ENCODE data around the gene AKR7A3.
A peak's percentile ranks its signal among the peaks of the same experiment; 100 is the strongest.

The AKR7A3 gene

GRCh38 chr1:19310061-19310460, 21.5 kb upstream of the AKR7A3 start:
- no peak overlapping the region for H3K23ac ChIP-seq (ENCODE audit: low read length in 2 of 2)
- no peak overlapping the region for H2BK15ac ChIP-seq (ENCODE audit: low read depth, poor library complexity, severe bottlenecking)
- H3K36me3 ChIP-seq (ENCODE audit: control insufficient read depth in 1 of 2, insufficient read depth in 2 of 2, low read depth in 1 of 2, low read length in 2 of 2): peaks cover 42 to 47% of the 10 kb centered on the region in 2 experiments
- H3K79me1 ChIP-seq (replicated peaks; ENCODE audit: low read length, poor library complexity, severe bottlenecking): peaks cover 48% of the 10 kb centered on the region
- no peak overlapping the region for H3K27ac ChIP-seq (ENCODE audit: low read length, poor library complexity, severe bottlenecking)
- H2BK120ac ChIP-seq (ENCODE audit: low read depth, low read length): no peak overlapping the region
- no peak overlapping the region for H3K4me2 ChIP-seq (ENCODE audit: low read length, poor library complexity, severe bottlenecking)
- H3K14ac ChIP-seq (ENCODE audit: low read length in 2 of 2): no peak overlapping the region
- no peak overlapping the region for H2BK5ac ChIP-seq (ENCODE audit: low read depth, low read length, poor library complexity, severe bottlenecking)
- no peak overlapping the region for H3K18ac ChIP-seq (ENCODE audit: low read depth in 1 of 2, low read length in 2 of 2)
- no peaks in the 10 kb centered on the region for H3K9me3 ChIP-seq (ENCODE audit: control insufficient read depth, low read length)
- H4K8ac ChIP-seq (ENCODE audit: low read length): no peak overlapping the region
- peak overlapping the region; percentile 70 for H3K9ac ChIP-seq (ENCODE audit: low read length)
- no peak overlapping the region for H2AK5ac ChIP-seq (ENCODE audit: low read length, severe bottlenecking)
- no peaks in the 10 kb centered on the region for H3K27me3 ChIP-seq (ENCODE audit: control insufficient read depth in 1 of 2, insufficient read depth in 1 of 2, low read length in 2 of 2)
- WGBS: 100% methylated on average over 7 of the region's 7 CpGs
- DNase-seq: no peak
- no peak overlapping the region for H4K91ac ChIP-seq (ENCODE audit: low read length)
- H3K4ac ChIP-seq (ENCODE audit: low read depth in 1 of 2, low read length in 2 of 2): no peak overlapping the region
- peaks cover 27% of the 10 kb centered on the region for H3K4me1 ChIP-seq (ENCODE audit: control insufficient read depth, insufficient read depth, low read depth, low read length)
- no peak overlapping the region for H2AFZ ChIP-seq (ENCODE audit: low read depth, low read length)
- no peak overlapping the region for H2BK12ac ChIP-seq (ENCODE audit: low read length in 2 of 2)
- no peak overlapping the region for H3K4me3 ChIP-seq (ENCODE audit: insufficient read depth in 1 of 2, low read depth in 1 of 2, low read length in 2 of 2)

GRCh38 chr1:19309123-19309813, 20.7 kb upstream of the AKR7A3 start:
- H3K4ac ChIP-seq (ENCODE audit: low read depth in 1 of 2, low read length in 2 of 2): no peak overlapping the region
- peak; percentile 93 for DNase-seq
- H3K4me2 ChIP-seq (ENCODE audit: low read length, poor library complexity, severe bottlenecking): no peak overlapping the region
- H3K36me3 ChIP-seq (ENCODE audit: control insufficient read depth in 1 of 2, insufficient read depth in 2 of 2, low read depth in 1 of 2, low read length in 2 of 2): peaks cover 45 to 54% of the 10 kb centered on the region in 2 experiments
- no peak overlapping the region for H3K23ac ChIP-seq (ENCODE audit: low read length in 2 of 2)
- H4K91ac ChIP-seq (ENCODE audit: low read length): no peak overlapping the region
- peak overlapping the region; percentile 70 for H3K9ac ChIP-seq (ENCODE audit: low read length)
- H2BK12ac ChIP-seq (ENCODE audit: low read length in 2 of 2): no peak overlapping the region
- H2BK120ac ChIP-seq (ENCODE audit: low read depth, low read length): no peak overlapping the region
- peaks cover 44% of the 10 kb centered on the region for H3K79me1 ChIP-seq (replicated peaks; ENCODE audit: low read length, poor library complexity, severe bottlenecking)
- H3K4me1 ChIP-seq (ENCODE audit: control insufficient read depth, insufficient read depth, low read depth, low read length): peaks cover 23% of the 10 kb centered on the region
- H3K4me3 ChIP-seq (ENCODE audit: insufficient read depth in 1 of 2, low read depth in 1 of 2, low read length in 2 of 2): no peak overlapping the region
- no peak overlapping the region for H2AK5ac ChIP-seq (ENCODE audit: low read length, severe bottlenecking)
- H3K27ac ChIP-seq (ENCODE audit: low read length, poor library complexity, severe bottlenecking): no peak overlapping the region
- no peak overlapping the region for H2AFZ ChIP-seq (ENCODE audit: low read depth, low read length)
- no peak overlapping the region for H4K8ac ChIP-seq (ENCODE audit: low read length)
- no peak overlapping the region for H3K18ac ChIP-seq (ENCODE audit: low read depth in 1 of 2, low read length in 2 of 2)
- H3K27me3 ChIP-seq (ENCODE audit: control insufficient read depth in 1 of 2, insufficient read depth in 1 of 2, low read length in 2 of 2): no peaks in the 10 kb centered on the region
- 94% methylated on average over 5 of the region's 6 CpGs for WGBS
- H3K14ac ChIP-seq (ENCODE audit: low read length in 2 of 2): no peak overlapping the region
- H2BK5ac ChIP-seq (ENCODE audit: low read depth, low read length, poor library complexity, severe bottlenecking): no peak overlapping the region
- no peaks in the 10 kb centered on the region for H3K9me3 ChIP-seq (ENCODE audit: control insufficient read depth, low read length)
- H2BK15ac ChIP-seq (ENCODE audit: low read depth, poor library complexity, severe bottlenecking): no peak overlapping the region

- H3K18ac ChIP-seq (ENCODE audit: low read depth in 1 of 2, low read length in 2 of 2): no peak overlapping the region
- H2BK15ac ChIP-seq (ENCODE audit: low read depth, poor library complexity, severe bottlenecking): no peak overlapping the region
- no peak overlapping the region for H4K8ac ChIP-seq (ENCODE audit: low read length)
- H4K91ac ChIP-seq (ENCODE audit: low read length): no peak overlapping the region
- no peak overlapping the region for H2BK120ac ChIP-seq (ENCODE audit: low read depth, low read length)
- no peak for DNase-seq
- peak overlapping the region; percentile 70 for H3K9ac ChIP-seq (ENCODE audit: low read length)
- H3K79me1 ChIP-seq (replicated peaks; ENCODE audit: low read length, poor library complexity, severe bottlenecking): peaks cover 37% of the 10 kb centered on the region
- no peak overlapping the region for H2BK12ac ChIP-seq (ENCODE audit: low read length in 2 of 2)
- H3K36me3 ChIP-seq (ENCODE audit: control insufficient read depth in 1 of 2, insufficient read depth in 2 of 2, low read depth in 1 of 2, low read length in 2 of 2): peaks cover 45 to 54% of the 10 kb centered on the region in 2 experiments
- no peaks in the 10 kb centered on the region for H3K9me3 ChIP-seq (ENCODE audit: control insufficient read depth, low read length)
- no peak overlapping the region for H3K4me2 ChIP-seq (ENCODE audit: low read length, poor library complexity, severe bottlenecking)
- H3K27ac ChIP-seq (ENCODE audit: low read length, poor library complexity, severe bottlenecking): no peak overlapping the region
- H3K27me3 ChIP-seq (ENCODE audit: control insufficient read depth in 1 of 2, insufficient read depth in 1 of 2, low read length in 2 of 2): no peaks in the 10 kb centered on the region
- no peak overlapping the region for H3K4ac ChIP-seq (ENCODE audit: low read depth in 1 of 2, low read length in 2 of 2)
- 100% methylated on average over 3 of the region's 3 CpGs for WGBS
- H3K4me3 ChIP-seq (ENCODE audit: insufficient read depth in 1 of 2, low read depth in 1 of 2, low read length in 2 of 2): no peak overlapping the region
- H2AFZ ChIP-seq (ENCODE audit: low read depth, low read length): no peak overlapping the region
- no peak overlapping the region for H2AK5ac ChIP-seq (ENCODE audit: low read length, severe bottlenecking)
- no peak overlapping the region for H3K14ac ChIP-seq (ENCODE audit: low read length in 2 of 2)
- peaks cover 20% of the 10 kb centered on the region for H3K4me1 ChIP-seq (ENCODE audit: control insufficient read depth, insufficient read depth, low read depth, low read length)
- H2BK5ac ChIP-seq (ENCODE audit: low read depth, low read length, poor library complexity, severe bottlenecking): no peak overlapping the region
- no peak overlapping the region for H3K23ac ChIP-seq (ENCODE audit: low read length in 2 of 2)
Observed at GRCh38 chr1:19308509-19308907, 19.9 kb upstream of the AKR7A3 start.

- Histone ChIP-seq H3K9ac (ENCODE audit: low read length) (no peak overlapping the region), H4K8ac (ENCODE audit: low read length) (no peak overlapping the region), H2BK5ac (ENCODE audit: low read depth, low read length, poor library complexity, severe bottlenecking) (no peak overlapping the region), H3K18ac (ENCODE audit: low read depth in 1 of 2, low read length in 2 of 2) (no peak overlapping the region), H4K91ac (ENCODE audit: low read length) (no peak overlapping the region), H3K4me2 (ENCODE audit: low read length, poor library complexity, severe bottlenecking) (no peak overlapping the region), H3K4me3 (ENCODE audit: insufficient read depth in 1 of 2, low read depth in 1 of 2, low read length in 2 of 2) (no peak overlapping the region), H3K27me3 (ENCODE audit: control insufficient read depth in 1 of 2, insufficient read depth in 1 of 2, low read length in 2 of 2) (no peaks in the 10 kb centered on the region), H3K14ac (ENCODE audit: low read length in 2 of 2) (no peak overlapping the region), H3K4ac (ENCODE audit: low read depth in 1 of 2, low read length in 2 of 2) (no peak overlapping the region), H2AK5ac (ENCODE audit: low read length, severe bottlenecking) (no peak overlapping the region), H2BK12ac (ENCODE audit: low read length in 2 of 2) (no peak overlapping the region), H3K23ac (ENCODE audit: low read length in 2 of 2) (no peak overlapping the region), H3K79me1 (replicated peaks; ENCODE audit: low read length, poor library complexity, severe bottlenecking) (peaks cover 34% of the 10 kb centered on the region), H2BK120ac (ENCODE audit: low read depth, low read length) (no peak overlapping the region), H2AFZ (ENCODE audit: low read depth, low read length) (no peak overlapping the region), H3K36me3 (ENCODE audit: control insufficient read depth in 1 of 2, insufficient read depth in 2 of 2, low read depth in 1 of 2, low read length in 2 of 2) (peaks cover 49 to 57% of the 10 kb centered on the region in 2 experiments), H3K27ac (ENCODE audit: low read length, poor library complexity, severe bottlenecking) (no peak overlapping the region), H3K4me1 (ENCODE audit: control insufficient read depth, insufficient read depth, low read depth, low read length) (peaks cover 16% of the 10 kb centered on the region), H3K9me3 (ENCODE audit: control insufficient read depth, low read length) (no peaks in the 10 kb centered on the region), H2BK15ac (ENCODE audit: low read depth, poor library complexity, severe bottlenecking) (no peak overlapping the region)
- WGBS: 94% methylated on average over 10 of the region's 10 CpGs
- no peak for DNase-seq
Observed at GRCh38 chr1:19307794-19308508, 19.4 kb upstream of the AKR7A3 start.
